HEK293 (cell line): ENCODE measurements around the gene PTPN5.

Source experiments
- CTCF ChIA-PET: fragments of 350-600 bp; formaldehyde crosslinking; extraction: SDS; loops from one replicate; lab custom pipeline; 2021; ENCODE audit warnings: antibody characterized with exemption; lab: Yijun Ruan, JAX
- POLR2A ChIA-PET: fragments of 300-600 bp; formaldehyde crosslinking; extraction: SDS; loops from one replicate; lab custom pipeline; 2020; ENCODE audit warnings: antibody characterized with exemption, inconsistent platforms; lab: Yijun Ruan, JAX
- H3K27ac ChIP-seq: fragments of 200-500 bp; sonication (Bioruptor generic); 2 replicates; pipeline ENCODE4 v1.5.1; 2014; ENCODE audit warnings: low read depth, low read length, control low read depth, inconsistent platforms; ENCODE audit errors: extremely low read depth
- H3K36me3 ChIP-seq, 2 experiments: fragments of 200-500 bp in 1 of 2; sonication (Bioruptor generic) in 1 of 2; 1 replicate in 1 of 2; 2 replicates in 1 of 2; pipeline ENCODE4 v1.5.1; 2014 to 2017; ENCODE audit warnings: inconsistent platforms in 2 of 2, low read length in 2 of 2; ENCODE audit not compliant: control insufficient read depth in 2 of 2, insufficient read depth in 1 of 2
- H3K4me1 ChIP-seq: fragments of 200-500 bp; sonication (Bioruptor generic); 2 replicates; pipeline ENCODE4 v1.5.1; 2014; ENCODE audit warnings: mild to moderate bottlenecking, low read length, inconsistent platforms; ENCODE audit not compliant: control insufficient read depth, insufficient read depth
- H3K4me3 ChIP-seq: 2 replicates; pipeline ENCODE4 v1.5.1; 2011; ENCODE audit warnings: low read depth, mild to moderate bottlenecking, control low read depth, low read length, moderate library complexity
- H3K9me3 ChIP-seq: fragments of 200-500 bp; sonication (Bioruptor generic); 2 replicates; pipeline ENCODE4 v1.5.1; 2014; ENCODE audit warnings: low read depth, low read length, inconsistent platforms; ENCODE audit not compliant: control insufficient read depth, insufficient read depth
- FEZF1 ChIP-seq: fragments of 450-650 bp; formaldehyde crosslinking; IDR thresholded peaks from 2 replicates; pipeline ENCODE4 v1.5.1; 2016; ENCODE audit warnings: missing biosample characterization, missing genetic modification characterization
- HOXC10 ChIP-seq: sonication (generic); formaldehyde crosslinking; IDR thresholded peaks from 2 replicates; pipeline ENCODE4 v1.8.1; 2023; ENCODE audit warnings: mild to moderate bottlenecking, missing genetic modification reagents
- KLF1 ChIP-seq: fragments of 450-650 bp; formaldehyde crosslinking; IDR thresholded peaks from 2 replicates; pipeline ENCODE4 v1.5.1; 2016; ENCODE audit warnings: missing biosample characterization, missing genetic modification characterization
- ZNF133 ChIP-seq: fragments of 450-650 bp; formaldehyde crosslinking; IDR thresholded peaks from 2 replicates; pipeline ENCODE4 v1.5.1; 2016; ENCODE audit warnings: missing biosample characterization, missing genetic modification characterization
- ZNF239 ChIP-seq: fragments of 450-650 bp; formaldehyde crosslinking; IDR thresholded peaks from 2 replicates; pipeline ENCODE4 v1.5.1; 2016; ENCODE audit warnings: missing biosample characterization, missing genetic modification characterization
- ZNF274 ChIP-seq, 2 experiments: fragments of 200-500 bp in 1 of 2; fragments of 450-650 bp in 1 of 2; sonication (Bioruptor generic) in 1 of 2; formaldehyde crosslinking in 1 of 2; IDR thresholded peaks; 2 replicates each; pipeline versions ENCODE4 v1.5.1 to v1.6.1; 2014 to 2016; ENCODE audit warnings: borderline replicate concordance in 1 of 2, inconsistent platforms in 1 of 2, low read length in 1 of 2, missing biosample characterization in 1 of 2, missing genetic modification characterization in 1 of 2
- ZNF560 ChIP-seq: fragments of 450-650 bp; formaldehyde crosslinking; IDR thresholded peaks from 2 replicates; pipeline ENCODE4 v1.5.1; 2017; ENCODE audit warnings: missing biosample characterization, missing genetic modification characterization, borderline replicate concordance
- ZNF600 ChIP-seq: fragments of 450-650 bp; formaldehyde crosslinking; IDR thresholded peaks from 2 replicates; pipeline ENCODE4 v1.5.1; 2016; ENCODE audit warnings: missing biosample characterization, missing genetic modification characterization
- ZNF629 ChIP-seq: fragments of 450-650 bp; formaldehyde crosslinking; IDR thresholded peaks from 2 replicates; pipeline ENCODE4 v1.5.1; 2017; ENCODE audit warnings: missing biosample characterization, missing genetic modification characterization
- ZNF664 ChIP-seq: fragments of 450-650 bp; formaldehyde crosslinking; IDR thresholded peaks from 2 replicates; pipeline ENCODE4 v1.5.1; 2016; ENCODE audit warnings: missing biosample characterization, missing genetic modification characterization
- ZNF677 ChIP-seq: fragments of 450-650 bp; IDR thresholded peaks from 2 replicates; pipeline ENCODE4 v1.5.0; 2018; ENCODE audit warnings: missing biosample characterization, mild to moderate bottlenecking, missing genetic modification characterization, moderate library complexity
- ZNF785 ChIP-seq: fragments of 450-650 bp; formaldehyde crosslinking; IDR thresholded peaks from 2 replicates; pipeline ENCODE4 v1.5.1; 2016; ENCODE audit warnings: missing biosample characterization, missing genetic modification characterization
- TF ChIP-seq, protein P1 (sequence below): fragments of 450-650 bp; formaldehyde crosslinking; IDR thresholded peaks from 2 replicates; pipeline ENCODE4 v1.5.1; 2016; ENCODE audit warnings: missing biosample characterization, missing genetic modification characterization
- TF ChIP-seq, protein P2 (sequence below): fragments of 450-650 bp; formaldehyde crosslinking; IDR thresholded peaks from 2 replicates; pipeline ENCODE4 v1.5.1; 2016; ENCODE audit warnings: missing biosample characterization, missing genetic modification characterization
- TF ChIP-seq, protein P3 (sequence below): fragments of 450-650 bp; formaldehyde crosslinking; optimal IDR thresholded peaks from 2 replicates; pipeline ENCODE3; 2016; ENCODE audit warnings: missing biosample characterization, mild to moderate bottlenecking, missing genetic modification characterization
- TF ChIP-seq, protein P4 (sequence below): fragments of 450-650 bp; formaldehyde crosslinking; IDR thresholded peaks from 2 replicates; pipeline ENCODE4 v1.5.1; 2017; ENCODE audit warnings: missing biosample characterization, missing genetic modification characterization
- TF ChIP-seq, protein P5 (sequence below): fragments of 450-650 bp; IDR thresholded peaks from 2 replicates; pipeline ENCODE4 v1.5.1; 2018; ENCODE audit warnings: missing biosample characterization, missing genetic modification characterization

PTPN5 gene

DNA sequence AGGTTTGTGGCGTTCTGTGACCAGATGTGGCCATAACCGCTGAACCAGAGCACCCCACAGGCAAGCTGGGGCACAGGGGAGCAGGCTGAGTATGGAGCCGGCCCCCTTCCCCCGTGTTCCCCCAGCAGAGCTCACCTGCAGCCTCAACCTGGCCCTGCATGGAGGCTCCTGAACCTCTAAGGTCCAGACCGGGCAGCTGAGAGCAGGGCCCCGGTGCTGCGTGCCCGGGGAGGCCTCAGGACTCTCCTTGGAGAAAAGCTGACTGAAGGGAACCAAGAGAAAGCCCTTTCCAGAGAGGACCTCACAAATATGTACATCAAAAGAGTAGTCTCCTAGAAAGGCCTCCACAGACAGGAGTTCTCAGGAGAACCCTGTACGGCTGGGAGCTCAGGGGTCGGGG lies 48.2 kb downstream of the PTPN5 start:
- no peak overlapping the region for H3K4me3 ChIP-seq
- H3K4me1 ChIP-seq: no peaks in the 10 kb centered on the region
- POLR2A ChIA-PET: interaction anchor here (0.8 kb wide), 1 partner anchor 110 kb away, joined by 3 read pairs; the partner anchor contains the start of gene SPTY2D1
- no peaks in the 10 kb centered on the region for H3K36me3 ChIP-seq
- no peaks in the 10 kb centered on the region for H3K9me3 ChIP-seq
- TF ChIP-seq ZNF274 (IDR thresholded peaks at IDR 0.05; ENCODE audit: low read length) (no peak), ZNF274 (tag by site-specific recombination; IDR thresholded peaks at IDR 0.05; ENCODE audit: borderline replicate concordance) (no peak), ZNF629 (tag by site-specific recombination) (no peak), ZNF600 (tag by site-specific recombination) (no peak), ZNF785 (tag by site-specific recombination) (no peak), HOXC10 (CRISPR knock-in tag) (no peak), ZNF133 (tag by site-specific recombination) (no peak), ZNF560 (no peak), ZNF677 (tag by site-specific recombination) (no peak), ZNF664 (tag by site-specific recombination) (no peak)
- TF ChIP-seq, protein P1, sequence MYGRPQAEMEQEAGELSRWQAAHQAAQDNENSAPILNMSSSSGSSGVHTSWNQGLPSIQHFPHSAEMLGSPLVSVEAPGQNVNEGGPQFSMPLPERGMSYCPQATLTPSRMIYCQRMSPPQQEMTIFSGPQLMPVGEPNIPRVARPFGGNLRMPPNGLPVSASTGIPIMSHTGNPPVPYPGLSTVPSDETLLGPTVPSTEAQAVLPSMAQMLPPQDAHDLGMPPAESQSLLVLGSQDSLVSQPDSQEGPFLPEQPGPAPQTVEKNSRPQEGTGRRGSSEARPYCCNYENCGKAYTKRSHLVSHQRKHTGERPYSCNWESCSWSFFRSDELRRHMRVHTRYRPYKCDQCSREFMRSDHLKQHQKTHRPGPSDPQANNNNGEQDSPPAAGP (tag by site-specific recombination): no peak
- TF ChIP-seq, protein P2, sequence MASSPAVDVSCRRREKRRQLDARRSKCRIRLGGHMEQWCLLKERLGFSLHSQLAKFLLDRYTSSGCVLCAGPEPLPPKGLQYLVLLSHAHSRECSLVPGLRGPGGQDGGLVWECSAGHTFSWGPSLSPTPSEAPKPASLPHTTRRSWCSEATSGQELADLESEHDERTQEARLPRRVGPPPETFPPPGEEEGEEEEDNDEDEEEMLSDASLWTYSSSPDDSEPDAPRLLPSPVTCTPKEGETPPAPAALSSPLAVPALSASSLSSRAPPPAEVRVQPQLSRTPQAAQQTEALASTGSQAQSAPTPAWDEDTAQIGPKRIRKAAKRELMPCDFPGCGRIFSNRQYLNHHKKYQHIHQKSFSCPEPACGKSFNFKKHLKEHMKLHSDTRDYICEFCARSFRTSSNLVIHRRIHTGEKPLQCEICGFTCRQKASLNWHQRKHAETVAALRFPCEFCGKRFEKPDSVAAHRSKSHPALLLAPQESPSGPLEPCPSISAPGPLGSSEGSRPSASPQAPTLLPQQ (tag by site-specific recombination): no peak
- TF ChIP-seq, protein P3, sequence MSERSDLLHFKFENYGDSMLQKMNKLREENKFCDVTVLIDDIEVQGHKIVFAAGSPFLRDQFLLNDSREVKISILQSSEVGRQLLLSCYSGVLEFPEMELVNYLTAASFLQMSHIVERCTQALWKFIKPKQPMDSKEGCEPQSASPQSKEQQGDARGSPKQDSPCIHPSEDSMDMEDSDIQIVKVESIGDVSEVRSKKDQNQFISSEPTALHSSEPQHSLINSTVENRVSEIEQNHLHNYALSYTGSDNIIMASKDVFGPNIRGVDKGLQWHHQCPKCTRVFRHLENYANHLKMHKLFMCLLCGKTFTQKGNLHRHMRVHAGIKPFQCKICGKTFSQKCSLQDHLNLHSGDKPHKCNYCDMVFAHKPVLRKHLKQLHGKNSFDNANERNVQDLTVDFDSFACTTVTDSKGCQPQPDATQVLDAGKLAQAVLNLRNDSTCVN (tag by site-specific recombination): no peak
- TF ChIP-seq, protein P4, sequence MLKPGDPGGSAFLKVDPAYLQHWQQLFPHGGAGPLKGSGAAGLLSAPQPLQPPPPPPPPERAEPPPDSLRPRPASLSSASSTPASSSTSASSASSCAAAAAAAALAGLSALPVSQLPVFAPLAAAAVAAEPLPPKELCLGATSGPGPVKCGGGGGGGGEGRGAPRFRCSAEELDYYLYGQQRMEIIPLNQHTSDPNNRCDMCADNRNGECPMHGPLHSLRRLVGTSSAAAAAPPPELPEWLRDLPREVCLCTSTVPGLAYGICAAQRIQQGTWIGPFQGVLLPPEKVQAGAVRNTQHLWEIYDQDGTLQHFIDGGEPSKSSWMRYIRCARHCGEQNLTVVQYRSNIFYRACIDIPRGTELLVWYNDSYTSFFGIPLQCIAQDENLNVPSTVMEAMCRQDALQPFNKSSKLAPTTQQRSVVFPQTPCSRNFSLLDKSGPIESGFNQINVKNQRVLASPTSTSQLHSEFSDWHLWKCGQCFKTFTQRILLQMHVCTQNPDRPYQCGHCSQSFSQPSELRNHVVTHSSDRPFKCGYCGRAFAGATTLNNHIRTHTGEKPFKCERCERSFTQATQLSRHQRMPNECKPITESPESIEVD (tag by site-specific recombination): no peak
- TF ChIP-seq, all 188 proteins: peak for 0
- H3K27ac ChIP-seq: no peak overlapping the region
- CTCF ChIA-PET: interaction anchor here (1.0 to 9.7 kb wide), 2 partner anchors 9 to 14 kb away, joined by 4 to 82 read pairs; no protein-coding TSS in a partner anchor

DNA sequence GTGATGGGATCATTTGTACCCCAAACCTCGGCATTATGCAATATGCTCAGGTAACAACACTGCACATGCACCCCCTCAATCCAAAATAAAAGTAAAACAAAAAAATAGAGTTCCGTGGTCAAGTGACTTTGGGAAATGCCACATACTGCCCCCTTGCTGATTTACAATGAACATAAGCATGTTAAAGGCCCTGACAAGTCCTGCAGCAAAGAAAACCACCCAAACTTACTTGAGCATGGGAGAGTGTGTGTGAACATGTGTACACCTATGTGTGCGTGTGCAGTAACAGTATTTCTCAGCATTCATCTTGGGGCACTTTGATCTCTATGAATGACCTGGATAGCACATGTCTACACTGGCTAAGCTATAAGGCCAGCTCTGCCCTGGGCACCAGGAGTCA lies 49.8 kb downstream of the PTPN5 start:
- no peaks in the 10 kb centered on the region for H3K36me3 ChIP-seq
- ChIA-PET CTCF (interaction anchor here (9.7 kb wide), 1 partner anchor 12 kb away, joined by 82 read pairs; no protein-coding TSS in a partner anchor), POLR2A (no interaction called here)
- H3K27ac ChIP-seq: no peak overlapping the region
- H3K9me3 ChIP-seq: no peaks in the 10 kb centered on the region
- no peak overlapping the region for H3K4me3 ChIP-seq
- TF ChIP-seq ZNF239 (tag by site-specific recombination): peak; percentile 98
- no peak for TF ChIP-seq FEZF1
- H3K4me1 ChIP-seq: no peaks in the 10 kb centered on the region

DNA sequence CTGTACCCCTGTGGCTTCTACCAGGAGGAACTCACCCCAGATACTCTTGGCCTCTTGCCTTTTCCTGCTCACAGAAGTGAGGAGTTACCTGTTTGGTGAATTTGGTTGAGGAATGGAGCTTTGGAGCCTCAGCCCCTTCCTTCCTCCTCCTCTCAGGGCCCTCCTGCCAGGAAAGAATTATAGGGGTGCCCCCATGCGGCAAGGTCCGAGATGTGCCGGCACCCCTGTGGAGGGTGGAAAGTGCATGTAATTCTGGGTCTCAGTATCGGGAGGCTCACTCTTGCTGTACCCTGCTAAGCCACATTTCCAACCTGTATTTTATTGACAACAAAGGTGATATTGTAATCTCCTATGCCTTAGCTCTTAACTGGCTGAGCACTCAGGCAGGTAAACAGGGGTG lies 51.9 kb downstream of the PTPN5 start:
- POLR2A ChIA-PET: no interaction called here
- CTCF ChIA-PET: interaction anchor here (0.7 to 9.7 kb wide), 4 partner anchors 10 to 200 kb away, joined by 3 to 82 read pairs (median 6); no protein-coding TSS in a partner anchor
- no peaks in the 10 kb centered on the region for H3K9me3 ChIP-seq
- H3K36me3 ChIP-seq: no peaks in the 10 kb centered on the region
- TF ChIP-seq, protein P5, sequence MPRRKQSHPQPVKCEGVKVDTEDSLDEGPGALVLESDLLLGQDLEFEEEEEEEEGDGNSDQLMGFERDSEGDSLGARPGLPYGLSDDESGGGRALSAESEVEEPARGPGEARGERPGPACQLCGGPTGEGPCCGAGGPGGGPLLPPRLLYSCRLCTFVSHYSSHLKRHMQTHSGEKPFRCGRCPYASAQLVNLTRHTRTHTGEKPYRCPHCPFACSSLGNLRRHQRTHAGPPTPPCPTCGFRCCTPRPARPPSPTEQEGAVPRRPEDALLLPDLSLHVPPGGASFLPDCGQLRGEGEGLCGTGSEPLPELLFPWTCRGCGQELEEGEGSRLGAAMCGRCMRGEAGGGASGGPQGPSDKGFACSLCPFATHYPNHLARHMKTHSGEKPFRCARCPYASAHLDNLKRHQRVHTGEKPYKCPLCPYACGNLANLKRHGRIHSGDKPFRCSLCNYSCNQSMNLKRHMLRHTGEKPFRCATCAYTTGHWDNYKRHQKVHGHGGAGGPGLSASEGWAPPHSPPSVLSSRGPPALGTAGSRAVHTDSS: no peak
- no peak for TF ChIP-seq KLF1 (tag by site-specific recombination)
- H3K4me3 ChIP-seq: no peak overlapping the region
- H3K4me1 ChIP-seq: no peaks in the 10 kb centered on the region
- H3K27ac ChIP-seq: no peak overlapping the region
